Stimulated activated CD4-positive, alpha-beta T cell treated with anti-CD3 and anti-CD28 coated beads, Interleukin-12 subunit alpha, Interleukin-12 subunit beta, amount 100 ng/mL, for 4 hours (primary cell): ENCODE data around the gene HSPA4.
"Not testable (repeated sequence)": the region's sequence is repeated elsewhere in the genome, so short reads cannot be mapped to it uniquely, and the experiment has no call there.

Source experiments
- DNase-seq: peaks from one replicate; pipeline ENCODE4 v3.0.0-alpha.2; 2020

The HSPA4 gene

GRCh38 chr5:133128066-133128465 is 76.3 kb downstream of the HSPA4 start:
- no peak for DNase-seq

DNA sequence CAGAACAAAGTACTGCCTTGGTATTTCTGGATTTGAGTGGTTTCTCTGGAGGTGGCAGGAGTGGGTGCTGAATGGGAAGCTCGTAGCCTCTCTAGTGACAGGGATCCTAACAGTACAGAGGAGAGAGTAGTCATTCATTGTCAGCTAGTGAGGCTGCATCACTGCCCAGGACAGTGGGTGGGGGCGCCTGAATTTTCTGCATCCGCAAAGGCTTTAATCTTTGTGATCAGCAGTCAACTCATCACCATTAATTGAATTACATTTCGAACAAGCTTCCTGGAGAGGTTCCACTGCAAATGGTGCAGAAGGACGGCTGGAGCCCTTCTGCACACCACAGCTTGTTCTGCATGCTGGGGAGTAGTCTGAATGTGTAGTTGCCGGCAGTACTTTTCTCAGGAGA is 77.5 kb downstream of the HSPA4 start:
- DNase-seq, result no peak

GRCh38 chr5:133129950-133130349 is 78.1 kb downstream of the HSPA4 start:
- DNase-seq, result no peak

- DNase-seq, result no peak
These were observed 78.7 kb downstream of the HSPA4 start for GRCh38 chr5:133130387-133131118.

DNA sequence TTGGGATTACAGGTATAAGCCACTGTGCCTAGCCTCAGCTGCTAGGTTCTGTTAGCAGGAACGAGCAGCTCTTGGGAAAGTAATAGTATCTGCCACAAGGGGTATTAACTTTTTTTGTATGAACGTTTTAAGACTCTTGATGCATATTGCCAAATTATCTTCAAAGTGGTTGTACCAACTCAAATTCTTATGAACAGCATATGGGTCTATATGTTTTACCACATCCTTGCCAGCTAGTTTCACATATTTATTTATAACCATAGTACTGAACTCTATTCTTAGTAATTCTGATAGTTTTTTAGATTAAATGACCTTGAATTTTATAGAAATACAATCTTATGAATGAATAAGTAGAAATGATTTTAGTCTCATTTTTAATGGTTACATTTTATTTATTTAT is 80.9 kb downstream of the HSPA4 start:
- no peak for DNase-seq

DNA sequence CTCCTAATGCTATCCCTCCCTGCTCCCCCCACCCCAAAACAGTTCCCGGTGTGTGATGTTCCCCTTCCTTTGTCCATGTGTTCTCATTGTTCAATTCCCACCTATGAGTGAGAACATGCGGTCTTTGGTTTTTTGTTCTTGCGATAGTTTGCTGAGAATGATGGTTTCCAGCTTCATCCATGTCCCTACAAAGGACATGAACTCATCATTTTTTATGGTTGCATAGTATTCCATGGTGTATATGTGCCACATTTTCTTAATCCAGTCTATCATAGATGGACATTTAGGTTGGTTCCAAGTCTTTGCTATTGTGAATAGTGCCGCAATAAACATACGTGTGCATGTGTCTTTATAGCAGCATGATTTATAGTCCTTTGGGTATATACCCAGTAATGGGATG is 81.4 kb downstream of the HSPA4 start:
- not testable (repeated sequence) for DNase-seq

DNA sequence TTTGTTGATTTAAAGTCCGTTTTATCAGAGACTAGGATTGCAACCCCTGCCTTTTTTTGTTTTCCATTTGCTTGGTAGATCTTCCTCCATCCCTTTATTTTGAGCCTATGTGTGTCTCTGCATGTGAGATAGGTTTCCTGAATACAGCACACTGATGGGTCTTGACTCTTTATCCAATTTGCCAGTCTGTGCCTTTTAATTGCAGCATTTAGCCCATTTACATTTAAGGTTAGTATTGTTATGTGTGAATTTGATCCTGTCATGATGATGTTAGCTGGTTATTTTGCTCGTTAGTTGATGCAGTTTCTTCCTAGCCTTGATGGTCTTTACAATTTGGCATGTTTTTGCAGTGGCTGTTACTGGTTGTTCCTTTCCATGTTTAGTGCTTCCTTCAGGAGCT is 85.1 kb downstream of the HSPA4 start:
- not testable (repeated sequence) for DNase-seq

DNA sequence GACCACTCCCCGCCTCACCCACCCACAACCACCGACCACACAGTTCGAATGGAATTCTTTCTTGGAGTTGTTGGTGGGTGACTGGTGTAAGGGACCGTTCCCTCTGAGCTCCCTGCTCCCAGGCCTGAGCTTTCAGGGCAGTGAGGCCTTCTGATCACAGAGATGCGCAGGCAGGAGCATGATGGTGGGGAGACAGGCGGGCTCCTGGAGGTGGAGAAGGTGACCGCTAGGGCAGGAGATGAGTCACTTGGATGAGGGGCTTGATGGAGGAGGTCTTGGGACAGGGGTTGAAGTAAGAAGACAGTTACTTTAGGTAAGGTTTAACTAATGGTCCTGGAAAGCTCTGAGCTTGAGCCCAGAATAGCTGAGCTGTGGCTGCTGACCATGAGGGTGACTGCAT is 88.5 kb downstream of the HSPA4 start:
- DNase-seq, result no peak

- no peak for DNase-seq
These were observed 89.9 kb downstream of the HSPA4 start for GRCh38 chr5:133141746-133142145.

GRCh38 chr5:133142782-133143181 is 91.0 kb downstream of the HSPA4 start:
- DNase-seq, result no peak

DNA sequence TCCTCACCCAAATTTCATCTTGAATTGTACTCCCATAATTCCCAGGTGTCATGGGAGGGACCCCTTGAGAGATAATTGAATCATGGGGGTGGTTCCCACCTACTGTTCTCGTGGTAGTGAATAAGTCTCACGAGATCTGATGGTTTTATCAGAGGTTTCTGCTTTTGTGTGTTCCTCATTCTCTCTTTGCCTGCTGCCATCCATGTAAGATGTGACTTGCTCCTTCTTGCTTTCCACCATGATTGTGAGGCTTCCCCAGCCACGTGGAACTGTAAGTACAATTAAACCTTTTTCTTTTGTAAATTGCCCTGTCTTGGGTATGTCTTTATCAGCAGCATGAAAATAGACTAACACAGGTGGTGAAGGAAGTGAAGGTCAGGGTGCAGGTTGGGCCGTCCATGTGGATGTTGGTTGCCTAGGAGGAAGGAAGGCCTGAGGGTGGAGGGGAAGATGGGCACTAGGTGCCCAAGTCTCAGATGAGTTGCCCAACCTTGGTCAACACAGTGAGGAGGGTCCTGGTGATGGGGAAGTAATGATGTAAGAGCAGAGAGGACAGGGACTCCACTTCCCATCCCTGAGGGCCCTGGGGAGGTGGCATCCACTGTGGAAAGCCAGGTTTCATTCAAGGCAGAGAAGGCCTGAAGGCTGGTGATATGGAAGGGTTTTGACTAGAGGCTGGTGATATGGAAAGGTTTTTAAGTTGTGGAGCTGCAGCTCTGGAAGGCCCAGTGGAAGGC is 92.6 kb downstream of the HSPA4 start:
- no peak for DNase-seq

GRCh38 chr5:133145436-133146170 is 93.8 kb downstream of the HSPA4 start:
- no peak for DNase-seq

DNA sequence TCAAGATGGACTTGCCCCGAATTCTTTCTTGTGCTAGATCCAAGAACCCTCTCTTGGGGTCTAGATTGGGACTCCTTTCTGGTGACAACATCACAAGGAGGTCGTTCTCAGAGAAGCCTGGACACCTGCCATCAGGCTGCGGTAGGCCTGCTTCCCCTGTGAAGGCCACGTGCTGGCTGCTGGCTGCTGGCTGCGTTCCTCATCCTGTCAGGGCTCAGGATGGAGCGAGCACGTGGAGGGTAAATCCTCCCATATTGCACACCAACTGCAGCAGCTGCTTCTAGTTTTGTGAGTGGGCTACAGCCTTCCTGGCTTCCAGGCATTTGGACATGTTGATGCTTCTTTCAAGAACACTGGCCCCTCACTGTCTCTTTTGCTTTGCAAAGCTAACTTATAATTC is 95.6 kb downstream of the HSPA4 start:
- DNase-seq, result no peak

DNA sequence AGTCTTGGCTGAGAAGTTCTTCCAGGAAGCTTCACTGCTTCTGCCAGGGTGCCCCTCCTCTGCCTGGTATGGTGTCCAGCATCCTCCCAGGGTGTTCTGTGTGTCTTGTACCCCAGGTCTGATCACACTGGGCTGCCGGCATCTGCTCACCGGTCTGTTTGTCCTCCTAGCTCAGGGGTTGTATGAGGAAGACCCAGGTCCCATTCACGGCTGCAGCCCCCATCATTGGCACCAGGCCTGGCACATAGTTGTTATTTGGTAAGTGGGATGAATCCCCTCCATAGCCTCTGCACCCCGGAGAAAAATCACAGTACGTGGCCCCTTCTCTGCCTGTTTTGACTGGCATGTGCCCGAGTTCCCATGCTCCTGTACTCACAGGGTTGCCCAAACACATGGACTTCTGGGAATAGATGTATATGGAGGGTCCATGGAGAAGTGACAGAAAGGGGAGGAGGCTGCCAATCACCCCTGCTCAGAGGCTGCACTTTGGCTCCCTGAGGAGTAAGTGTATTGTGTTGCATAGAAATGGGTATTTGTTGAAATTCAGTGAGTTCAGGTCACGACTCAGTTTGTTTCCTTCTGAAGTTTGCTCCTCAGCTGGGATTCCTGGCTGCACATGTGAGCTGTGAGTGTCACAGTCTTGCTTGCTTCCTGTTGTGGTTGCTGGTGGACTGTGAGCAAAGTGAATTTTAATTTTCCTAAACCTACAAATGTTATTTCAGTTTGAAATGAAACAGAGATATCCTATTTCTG is 96.2 kb downstream of the HSPA4 start:
- DNase-seq, result no peak

GRCh38 chr5:133149345-133149744 is 97.5 kb downstream of the HSPA4 start:
- DNase-seq, result no peak

DNA sequence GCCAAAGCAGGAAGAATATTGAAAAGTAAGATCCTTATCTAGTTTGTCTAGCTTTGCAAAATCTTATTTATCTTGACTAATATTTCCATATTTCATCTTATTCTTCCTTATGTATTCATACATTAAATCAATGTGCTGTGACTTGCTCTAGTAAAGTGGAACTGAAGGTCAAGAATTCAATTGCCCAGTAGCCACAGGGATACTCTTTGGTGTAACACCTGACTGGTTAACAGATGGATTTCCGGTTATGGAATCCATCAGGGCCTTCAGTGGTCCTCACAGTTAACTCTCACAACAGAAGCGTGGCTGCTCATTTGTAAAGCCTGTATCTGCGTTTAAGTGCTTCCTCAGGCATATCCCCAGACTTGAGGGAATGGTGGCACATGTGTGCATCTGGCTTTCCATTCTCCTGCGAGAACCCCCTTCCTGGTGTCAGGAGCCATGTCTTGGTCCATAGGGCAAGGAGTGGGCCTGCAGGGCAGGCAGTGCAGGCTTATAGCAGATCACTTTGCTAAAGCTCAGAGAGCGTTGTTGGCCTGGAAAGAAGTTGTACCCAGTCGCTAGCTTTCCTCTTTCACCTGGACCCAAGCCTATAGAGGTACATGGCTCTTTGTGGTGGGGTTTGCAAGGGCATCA is 99.2 kb downstream of the HSPA4 start:
- DNase-seq, result no peak

- DNase-seq, result no peak
These were observed 102.7 kb downstream of the HSPA4 start for GRCh38 chr5:133154274-133155075.

GRCh38 chr5:133155326-133155969 is 103.6 kb downstream of the HSPA4 start:
- DNase-seq, result no peak
